ENCODE results near the gene ATF7.

- TF ChIP-seq CTCF (IDR thresholded peaks at IDR 0.05) = no peak
- TF ChIP-seq EP300 (IDR thresholded peaks at IDR 0.05; ENCODE audit: low read depth) = no peak
- no peak for TF ChIP-seq POLR2AphosphoS5 (IDR thresholded peaks at IDR 0.05)
- no peak for TF ChIP-seq POLR2A (IDR thresholded peaks at IDR 0.05)
Observed at GRCh38 chr12:53624956-53625355, 1.2 kb downstream of the ATF7 start.
